Hematopoietic multipotent progenitor cell treated with erythropoietin and hydrocortisone succinate and interleukin-3 and kit ligand, for 17 days (in vitro differentiated cells): ENCODE measurements around the gene PKP2.

Experiments used
- DNase-seq: peaks from one replicate; pipeline ENCODE4 v3.0.0-alpha.2; 2015; ENCODE audit warnings: low spot score

Gene PKP2

GRCh38 chr12:32809846-32810245 is 86.7 kb downstream of the PKP2 start:
- DNase-seq = no peak

DNA sequence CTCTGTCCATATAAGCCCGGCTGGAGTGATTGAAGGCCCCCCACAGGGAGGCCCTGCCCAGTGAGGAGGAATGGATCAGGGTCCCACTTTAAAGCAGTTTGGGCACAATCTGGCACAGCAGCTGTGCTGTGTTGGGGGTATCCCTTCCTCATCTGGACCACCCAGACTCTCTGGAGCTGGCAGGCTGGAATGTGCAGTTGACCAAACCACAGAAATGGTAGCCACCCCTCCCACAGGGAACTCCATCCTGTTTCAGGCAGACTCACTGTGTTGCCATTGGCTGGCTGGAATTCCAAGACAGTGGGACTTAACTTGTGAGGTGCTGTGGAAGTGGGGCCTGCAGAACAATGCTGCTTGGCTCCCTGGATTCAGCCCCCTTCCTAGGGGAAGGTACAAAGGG is 87.4 kb downstream of the PKP2 start:
- DNase-seq = no peak

GRCh38 chr12:32804301-32804700 is 92.3 kb downstream of the PKP2 start:
- DNase-seq = no peak

DNA sequence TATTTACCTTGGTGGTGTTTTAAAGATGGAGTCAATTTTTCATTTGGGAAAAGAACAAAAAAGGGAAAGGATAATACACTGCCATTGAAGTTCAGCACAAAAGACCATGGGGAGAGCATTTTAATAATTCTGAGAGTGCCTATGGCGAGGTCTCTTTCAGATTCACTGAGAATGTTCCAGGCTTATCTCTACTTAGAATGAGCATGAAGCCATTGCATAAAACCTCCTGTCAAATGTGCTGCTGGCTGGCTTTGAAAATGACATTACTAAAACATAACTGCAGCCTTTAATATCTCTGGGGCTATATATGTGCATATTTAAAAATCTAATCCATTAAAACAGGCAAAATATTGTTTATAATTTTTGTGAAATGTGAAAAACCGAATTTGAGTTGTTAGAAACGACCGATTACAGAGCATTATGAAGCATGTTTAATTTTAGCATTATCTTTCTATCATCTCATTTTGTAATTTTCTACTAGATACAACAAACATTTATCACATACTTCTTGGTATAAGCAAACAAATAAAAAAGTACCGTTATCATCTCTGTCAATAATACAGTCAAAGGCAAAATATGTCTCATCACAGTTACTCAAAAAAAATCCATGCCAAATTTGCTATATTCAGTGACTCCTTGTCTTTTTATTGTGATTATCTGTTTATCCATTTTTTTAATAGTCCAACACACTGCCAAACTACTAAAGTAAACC is 95.2 kb downstream of the PKP2 start:
- no peak for DNase-seq

GRCh38 chr12:32794281-32794680 is 102.3 kb downstream of the PKP2 start:
- DNase-seq = no peak

GRCh38 chr12:32789916-32790315 is 106.7 kb downstream of the PKP2 start:
- DNase-seq = no peak

- no peak for DNase-seq
Observed at GRCh38 chr12:32789446-32789845, 107.1 kb downstream of the PKP2 start.

DNA sequence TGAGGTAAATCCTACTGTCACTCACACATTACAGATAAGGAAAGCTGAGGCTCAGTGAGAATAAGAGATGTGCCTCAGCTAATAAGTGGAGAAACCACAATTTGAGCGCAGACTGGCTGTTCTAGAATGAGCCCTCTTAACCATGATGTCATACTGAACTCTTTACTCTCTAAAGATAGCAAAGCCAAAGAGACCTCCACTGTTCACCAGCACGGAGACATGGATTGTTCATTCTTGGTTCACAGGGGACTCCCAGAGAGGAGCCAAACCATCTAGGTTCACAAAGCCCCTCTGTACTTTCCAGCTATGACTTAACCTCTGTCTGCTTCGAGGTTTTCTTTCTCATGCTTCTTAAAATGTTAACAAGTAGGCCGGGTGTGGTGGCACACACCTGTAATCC is 108.2 kb downstream of the PKP2 start:
- no peak for DNase-seq

DNA sequence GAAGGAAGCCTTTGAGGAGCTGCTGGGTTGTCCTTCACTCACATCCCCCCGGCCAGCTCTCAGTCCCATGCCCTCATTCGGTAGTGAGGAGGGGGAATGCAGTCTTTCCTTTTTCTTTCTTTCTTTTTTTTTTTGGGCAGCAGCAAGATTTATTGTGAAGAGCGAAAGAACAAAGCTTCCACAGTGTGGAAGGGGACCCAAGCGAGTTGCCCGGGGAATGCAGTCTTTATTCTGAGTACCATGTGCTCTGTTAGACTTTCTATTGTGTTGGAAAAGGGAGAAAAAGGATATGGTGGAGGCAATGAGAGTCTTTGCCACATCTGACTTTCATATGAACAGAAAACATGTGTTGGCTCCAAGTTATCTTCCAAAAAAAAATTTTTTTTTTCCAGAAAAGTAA is 111.0 kb downstream of the PKP2 start:
- no peak for DNase-seq

GRCh38 chr12:32783029-32783428 is 113.5 kb downstream of the PKP2 start:
- no peak for DNase-seq

DNA sequence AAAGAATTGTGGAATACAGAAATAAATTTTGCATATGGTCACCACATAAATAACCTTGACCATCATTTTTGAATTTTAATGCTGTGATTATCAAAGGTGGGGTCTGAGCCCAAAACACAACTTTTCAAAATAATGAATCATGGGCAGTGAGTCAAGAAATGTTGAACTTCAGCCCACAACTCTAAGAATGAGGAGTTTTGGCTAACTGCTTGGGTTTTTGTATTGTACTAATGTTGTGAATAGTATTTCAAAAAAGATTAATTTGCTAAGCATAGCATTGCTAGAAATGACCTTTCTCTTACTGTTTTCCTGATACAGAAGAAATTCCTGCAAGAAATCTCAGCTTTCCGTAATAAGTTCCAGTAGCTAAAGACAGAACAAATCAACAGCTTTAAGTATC is 116.5 kb downstream of the PKP2 start:
- DNase-seq = no peak

DNA sequence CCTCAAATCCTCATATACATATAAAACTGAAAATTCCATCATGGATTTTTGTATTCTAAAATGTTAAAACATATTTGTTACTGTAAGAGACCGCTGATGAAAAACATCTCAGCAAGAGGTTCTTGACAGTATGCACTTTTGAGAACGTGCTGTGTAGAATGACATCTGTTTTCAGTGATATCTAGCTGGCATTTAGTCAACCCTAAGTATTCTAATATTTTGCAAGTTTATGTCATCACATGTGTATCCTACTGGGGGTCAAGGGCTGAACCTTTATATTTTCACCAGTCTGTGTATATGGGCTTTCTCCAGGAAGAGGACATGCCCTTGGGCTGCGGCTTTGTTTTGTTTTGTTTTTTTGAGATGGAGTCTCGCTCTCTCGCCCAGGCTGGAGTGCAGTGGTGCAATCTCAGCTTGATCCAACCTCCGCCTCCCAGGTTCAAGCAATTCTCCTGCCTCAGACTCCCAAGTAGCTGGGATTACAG is 118.8 kb downstream of the PKP2 start:
- no peak for DNase-seq

GRCh38 chr12:32777159-32777558 is 119.4 kb downstream of the PKP2 start:
- no peak for DNase-seq

- DNase-seq = no peak
Observed at GRCh38 chr12:32776258-32776657, 120.3 kb downstream of the PKP2 start.

- no peak for DNase-seq
Observed at GRCh38 chr12:32773691-32774090, 122.9 kb downstream of the PKP2 start.

- no peak for DNase-seq
Observed at GRCh38 chr12:32770141-32770540, 126.4 kb downstream of the PKP2 start.

GRCh38 chr12:32768518-32768917 is 128.1 kb downstream of the PKP2 start:
- DNase-seq = no peak

GRCh38 chr12:32765906-32766305 is 130.7 kb downstream of the PKP2 start:
- DNase-seq = no peak

- no peak for DNase-seq
Observed at GRCh38 chr12:32761716-32762115, 134.9 kb downstream of the PKP2 start.

DNA sequence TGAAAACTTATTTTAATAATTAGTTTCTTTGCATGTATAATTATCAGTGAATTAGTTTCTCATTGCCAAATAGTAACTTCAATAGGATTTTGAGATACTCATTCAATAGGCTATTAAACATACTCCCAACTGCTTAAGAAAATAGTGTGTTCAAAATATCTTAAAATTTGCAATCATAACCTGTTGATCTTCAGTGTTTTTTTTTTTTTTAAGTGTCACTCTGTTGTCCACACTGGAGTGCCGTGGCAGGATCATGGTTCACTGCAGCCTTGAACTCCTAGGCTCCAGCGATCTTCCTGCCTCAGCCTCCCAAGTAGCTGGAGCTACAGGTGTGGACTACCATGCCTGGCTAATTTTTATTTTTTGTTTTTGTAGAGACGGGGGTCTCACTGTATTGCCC is 139.4 kb downstream of the PKP2 start:
- DNase-seq = no peak

- no peak for DNase-seq
Observed at GRCh38 chr12:32756476-32757066, 140.0 kb downstream of the PKP2 start.

DNA sequence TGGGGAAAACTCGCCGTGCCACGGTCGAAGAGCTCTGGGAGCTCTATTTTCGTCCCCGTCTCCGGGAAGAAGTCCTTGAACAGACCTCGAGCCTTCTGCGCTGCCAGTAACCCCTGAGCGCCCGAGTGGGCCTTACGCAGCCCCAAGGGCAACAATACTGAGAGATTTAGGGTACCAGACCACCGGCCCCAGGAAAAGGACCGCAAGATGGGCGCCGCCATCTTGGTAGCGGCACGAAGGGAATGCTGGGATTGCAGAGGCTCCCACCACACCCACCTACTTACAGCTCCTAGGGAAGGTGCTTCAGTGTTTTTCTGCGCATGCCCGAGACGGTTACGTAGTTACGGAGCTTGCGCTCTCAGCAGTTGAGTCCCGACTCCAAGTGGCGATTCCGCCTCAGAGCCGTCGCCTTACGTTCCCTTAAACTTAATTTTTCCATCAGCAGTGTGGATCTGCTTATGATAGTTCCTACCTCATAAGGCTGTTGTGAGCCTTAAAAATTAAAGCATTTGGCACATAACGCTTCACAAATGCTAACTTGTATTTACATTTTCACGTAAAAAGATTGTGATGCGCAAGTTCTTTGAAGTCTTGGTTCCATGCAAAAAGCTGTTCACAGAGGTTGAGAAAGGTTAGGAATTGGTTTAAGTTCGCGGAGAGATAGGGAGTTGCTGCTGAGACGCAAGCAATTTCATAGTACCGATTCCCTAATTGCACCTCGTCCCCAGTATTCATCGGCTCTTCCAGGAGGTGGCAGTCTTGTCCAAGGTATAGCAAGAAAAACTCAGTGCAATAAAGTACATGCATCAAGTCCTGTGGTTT is 140.7 kb downstream of the PKP2 start, which contains the start of gene YARS2:
Gene YARS2 (minus strand): TSS at position 244 of the 822 bp plus-strand sequence. CDS start 23 bp downstream, at position 221.
- DNase-seq = peak; percentile 96
